Activated naive CD4-positive, alpha-beta T cell treated with anti-CD3 and anti-CD28 coated beads, Interleukin-2, amount 50 U/mL, for 72 hours (primary cell): Measurements from ENCODE around the gene KCNK5. TPM values are rescaled to one million over a fixed set of nuclear protein-coding genes. Genes with fewer than 3 reads are reported as not detected.
A peak's percentile ranks its signal among the peaks of the same experiment; 100 is the strongest.

Source experiments
- ATAC-seq, 2 donors: fragments of 150-1000 bp; cut with Tn5 transposase; 2 replicates each; pipeline ENCODE4 v1.10.0; 2021; ENCODE audit warnings: mild to moderate bottlenecking in 2 of 2, moderate library complexity in 2 of 2
- DNase-seq, 2 donors: peaks; one replicate each; pipeline ENCODE4 v3.0.0; 2021 to 2022; ENCODE audit warnings: low spot score in 2 of 2
- H3K27ac Mint-ChIP-seq, 2 donors: one replicate each; pipeline ENCODE4 v1.8.0; 2022; ENCODE audit warnings: mild to moderate bottlenecking in 2 of 2, mixed read lengths in 2 of 2
- H3K36me3 Mint-ChIP-seq, 2 donors: one replicate each; pipeline ENCODE4 v1.8.0; 2022; ENCODE audit warnings: mixed read lengths in 2 of 2
- H3K9me3 Mint-ChIP-seq, 2 donors: one replicate each; pipeline ENCODE4 v1.8.0; 2022; ENCODE audit warnings: mixed read lengths in 2 of 2
- total RNA-seq, 2 donors: library from RNA; stranded (reverse); gene quantifications; one replicate each; pipeline ENCODE4 v1.2.3, GENCODE V29; 2022

The KCNK5 gene
- total RNA-seq, 2 donors from 2014 or later = 8.8 to 15.8 TPM

DNA sequence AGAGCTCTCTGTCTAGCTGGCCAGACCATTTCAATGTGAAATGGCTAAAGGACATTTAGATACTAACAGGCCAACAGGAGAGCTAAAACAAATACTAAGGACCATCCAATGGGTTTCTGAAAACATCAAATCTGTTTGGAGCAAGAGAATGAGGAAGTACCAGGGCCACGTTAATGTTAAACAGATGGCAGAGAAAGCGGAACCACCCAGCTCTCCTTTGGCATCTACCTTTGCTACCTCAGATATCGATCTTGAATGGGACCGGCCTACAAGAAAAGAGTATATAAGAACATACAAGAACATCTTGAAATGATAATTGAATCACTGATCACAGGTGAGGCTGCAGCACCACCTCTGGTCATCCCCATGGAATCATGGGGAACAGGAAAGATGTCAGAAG lies 31.8 kb downstream of the KCNK5 start:
- H3K27ac Mint-ChIP-seq = no peak overlapping the region
- no peaks in the 10 kb centered on the region for H3K9me3 Mint-ChIP-seq
- ATAC-seq = no peak
- peaks cover 21% of the 10 kb centered on the region in 2 donors for H3K36me3 Mint-ChIP-seq
- no peak for DNase-seq

GRCh38 chr6:39196673-39197091 lies 32.6 kb downstream of the KCNK5 start:
- Mint-ChIP-seq H3K9me3 (no peaks in the 10 kb centered on the region), H3K36me3 (peaks cover 21% of the 10 kb centered on the region in 2 donors), H3K27ac (peak overlapping the region; percentile 9 to 25)
- DNase-seq (no peak), ATAC-seq (peak in 1 of 2 donors; percentile 82)

GRCh38 chr6:39195792-39196385 lies 33.4 kb downstream of the KCNK5 start:
- ATAC-seq (no peak), DNase-seq (no peak)
- peaks cover 21% of the 10 kb centered on the region in 2 donors for H3K36me3 Mint-ChIP-seq
- H3K9me3 Mint-ChIP-seq = no peaks in the 10 kb centered on the region
- no peak overlapping the region for H3K27ac Mint-ChIP-seq

DNA sequence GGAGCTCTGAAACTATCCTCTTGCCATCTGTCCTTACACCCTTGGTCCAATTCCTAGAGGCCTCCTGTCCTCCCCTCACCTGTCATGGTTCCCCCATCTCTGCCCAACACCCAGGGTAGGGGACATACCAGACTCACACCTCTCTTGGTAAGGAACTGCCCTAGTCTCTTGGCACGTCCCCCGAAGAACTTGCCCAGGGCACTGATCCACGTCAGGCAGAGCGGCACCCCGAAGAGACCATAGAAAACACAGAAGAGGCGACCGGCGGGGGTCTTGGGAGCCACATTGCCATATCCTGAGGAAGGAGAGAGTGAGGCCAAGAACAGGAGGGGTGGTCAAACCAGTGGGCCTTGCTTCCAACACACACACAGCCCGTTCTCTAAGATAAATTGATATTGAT lies 34.8 kb downstream of the KCNK5 start:
- Mint-ChIP-seq H3K36me3 (peaks cover 21% of the 10 kb centered on the region in 2 donors), H3K27ac (no peak overlapping the region), H3K9me3 (no peaks in the 10 kb centered on the region)
- DNase-seq (no peak), ATAC-seq (no peak)

DNA sequence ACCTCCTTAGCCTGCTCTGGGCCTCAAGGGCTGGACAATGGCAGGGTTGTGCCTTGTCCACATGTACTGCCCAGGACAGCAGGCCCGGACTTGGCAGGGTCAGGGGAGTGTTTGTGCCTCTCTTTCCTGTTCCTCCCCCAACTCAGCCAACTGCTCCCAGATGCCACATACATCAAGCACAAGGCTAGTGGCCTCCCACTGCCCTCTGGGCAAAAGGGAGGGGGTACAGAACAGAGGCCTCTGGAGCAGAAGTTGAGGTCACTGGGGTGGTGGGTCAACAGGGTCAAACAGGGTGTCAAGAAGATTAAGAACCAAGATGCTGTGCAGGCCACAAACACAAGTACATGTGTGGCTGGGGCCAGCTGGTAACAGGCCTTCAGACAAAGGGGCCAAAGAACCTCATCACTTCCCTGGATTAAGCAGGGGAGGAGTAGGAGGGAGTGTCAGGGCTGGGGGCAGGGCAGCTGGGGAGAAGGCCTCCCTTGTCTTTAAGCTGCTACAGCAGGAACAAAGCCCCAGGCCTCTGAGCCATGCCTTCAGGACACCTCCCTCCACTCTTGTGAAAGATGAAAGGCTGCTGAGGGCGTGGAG lies 36.0 kb downstream of the KCNK5 start:
- peaks cover 21% of the 10 kb centered on the region in 2 donors for H3K36me3 Mint-ChIP-seq
- H3K9me3 Mint-ChIP-seq = no peaks in the 10 kb centered on the region
- DNase-seq (no peak), ATAC-seq (no peak)
- H3K27ac Mint-ChIP-seq = peak overlapping the region; percentile 71 to 77

DNA sequence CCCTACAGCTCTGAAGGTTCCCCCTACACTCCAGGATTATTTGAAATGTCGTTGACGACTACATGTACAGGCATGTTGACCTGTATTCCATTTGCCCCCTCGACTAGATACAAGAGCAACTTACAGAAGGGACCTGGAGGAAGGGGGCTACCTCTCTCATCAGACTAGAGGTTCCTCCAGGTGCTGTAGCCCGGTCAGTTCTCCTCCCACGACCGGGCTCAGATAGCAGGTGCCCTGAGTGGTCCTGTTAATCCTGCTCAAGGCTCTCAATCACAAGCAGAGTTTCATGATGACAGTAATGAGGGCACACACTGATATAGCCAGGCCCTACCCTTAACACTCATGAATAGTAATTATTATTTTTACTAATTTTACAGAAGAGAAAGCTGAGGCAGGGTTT lies 36.5 kb downstream of the KCNK5 start:
- ATAC-seq (no peak), DNase-seq (no peak)
- Mint-ChIP-seq H3K27ac (peak overlapping the region in 1 of 2 donors; percentile 88), H3K9me3 (no peaks in the 10 kb centered on the region), H3K36me3 (peaks cover 21% of the 10 kb centered on the region in 2 donors)

DNA sequence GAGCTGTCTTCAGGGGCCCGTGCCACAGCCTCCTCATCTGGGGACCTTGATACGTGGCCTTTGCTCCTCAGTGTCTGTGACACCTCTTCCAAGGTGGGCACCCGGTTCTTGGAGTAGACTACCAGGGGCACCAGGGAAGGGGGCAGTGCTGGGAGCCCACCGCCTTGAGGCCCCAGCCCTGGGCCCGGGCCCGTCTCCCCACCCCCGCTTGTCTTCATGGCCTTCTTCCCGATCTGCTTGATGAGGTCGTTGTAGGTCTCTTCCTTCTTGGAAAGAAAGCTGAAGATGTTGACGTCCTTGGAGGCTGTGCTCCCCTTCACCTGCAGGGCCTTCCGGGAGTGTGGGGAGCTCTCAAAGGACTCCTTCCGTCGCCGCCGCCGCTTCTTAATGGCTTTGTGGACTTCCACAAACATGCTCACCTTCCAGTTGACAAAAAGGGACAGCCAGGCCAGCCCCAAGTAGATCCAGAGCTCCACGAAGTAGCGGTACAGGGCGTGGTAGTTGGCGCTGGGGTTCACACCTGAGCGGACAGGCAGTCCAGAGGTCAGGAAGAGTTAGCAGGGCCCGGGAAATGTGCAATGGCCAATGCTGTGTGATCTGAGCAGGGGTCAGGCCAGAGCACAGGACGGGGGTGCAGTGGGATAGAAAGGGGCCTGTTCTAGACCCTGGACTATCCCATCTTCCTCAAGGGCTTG lies 37.9 kb downstream of the KCNK5 start:
- no peak for ATAC-seq

GRCh38 chr6:39190545-39191235 lies 38.6 kb downstream of the KCNK5 start:
- DNase-seq = no peak
- H3K27ac Mint-ChIP-seq = no peak overlapping the region
- H3K9me3 Mint-ChIP-seq = no peaks in the 10 kb centered on the region
- ATAC-seq = no peak
- H3K36me3 Mint-ChIP-seq = peaks cover 17 to 21% of the 10 kb centered on the region in 2 donors

More for the DNA sequence above, 37.9 kb downstream of the KCNK5 start:
- Mint-ChIP-seq H3K9me3 (no peaks in the 10 kb centered on the region), H3K36me3 (peaks cover 17 to 21% of the 10 kb centered on the region in 2 donors), H3K27ac (no peak overlapping the region)
- DNase-seq = no peak

DNA sequence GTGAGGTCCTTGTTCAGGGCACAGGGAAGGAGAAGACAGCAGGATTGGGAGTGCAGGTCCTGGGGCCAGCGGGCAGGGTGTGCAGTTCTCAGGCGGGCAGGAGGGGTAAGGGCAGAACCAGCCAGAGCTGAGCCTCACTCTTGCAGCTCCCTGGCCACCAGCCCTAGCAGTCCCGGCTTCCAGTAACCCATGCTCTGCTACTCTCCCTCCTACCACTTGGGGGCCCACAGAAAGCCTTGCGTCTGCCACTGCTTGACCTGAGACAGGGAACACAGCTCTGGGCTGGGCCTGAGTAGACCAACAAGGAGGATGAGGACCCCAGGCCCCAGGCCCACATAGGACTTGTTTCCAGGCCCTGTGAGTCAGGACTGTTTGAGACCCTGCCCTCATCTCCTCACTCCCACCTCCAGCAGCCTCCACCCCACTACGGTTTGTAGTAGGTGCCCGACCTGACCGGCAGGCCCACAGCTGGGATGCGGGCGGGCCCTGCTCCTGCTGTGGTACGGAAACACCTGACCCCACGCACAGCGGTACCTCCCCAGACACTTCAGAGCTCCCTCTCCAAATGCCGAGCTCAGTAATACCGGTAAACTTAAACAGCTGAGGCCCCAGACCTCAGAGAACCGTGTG lies 39.2 kb downstream of the KCNK5 start:
- no peak for DNase-seq
- Mint-ChIP-seq H3K27ac (no peak overlapping the region), H3K9me3 (no peaks in the 10 kb centered on the region), H3K36me3 (peaks cover 14 to 18% of the 10 kb centered on the region in 2 donors)
- peak in 1 of 2 donors; percentile 53 for ATAC-seq

DNA sequence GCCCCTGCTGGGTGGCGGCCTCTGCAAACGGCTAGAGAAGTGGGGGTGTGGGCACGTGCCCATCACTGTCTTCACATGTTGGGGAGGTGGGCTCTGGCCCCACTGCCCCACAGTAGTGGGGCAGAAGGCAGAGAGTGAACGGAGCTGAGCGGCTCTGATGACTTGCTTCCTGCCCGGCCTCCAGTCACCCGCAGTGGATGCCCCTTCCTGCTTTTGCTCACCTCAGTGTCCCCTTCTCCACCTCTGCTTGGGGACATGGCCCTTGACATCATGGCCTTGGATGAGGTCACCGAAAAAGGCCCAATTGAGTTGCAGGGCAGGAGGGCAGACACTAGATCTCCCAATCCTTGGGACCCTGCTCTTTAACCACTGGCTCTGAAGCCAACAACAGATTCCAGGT lies 40.1 kb downstream of the KCNK5 start:
- H3K9me3 Mint-ChIP-seq = no peaks in the 10 kb centered on the region
- H3K36me3 Mint-ChIP-seq = peaks cover 9 to 10% of the 10 kb centered on the region in 2 donors
- H3K27ac Mint-ChIP-seq = peak overlapping the region; percentile 63 to 86
- ATAC-seq (no peak), DNase-seq (no peak)

- Mint-ChIP-seq H3K36me3 (peaks cover 6% of the 10 kb centered on the region in 2 donors), H3K9me3 (no peaks in the 10 kb centered on the region), H3K27ac (peak overlapping the region; percentile 63 to 86)
- ATAC-seq = peak in 1 of 2 donors; percentile 47
- no peak for DNase-seq
Measured at GRCh38 chr6:39188571-39188970, 40.7 kb downstream of the KCNK5 start.

DNA sequence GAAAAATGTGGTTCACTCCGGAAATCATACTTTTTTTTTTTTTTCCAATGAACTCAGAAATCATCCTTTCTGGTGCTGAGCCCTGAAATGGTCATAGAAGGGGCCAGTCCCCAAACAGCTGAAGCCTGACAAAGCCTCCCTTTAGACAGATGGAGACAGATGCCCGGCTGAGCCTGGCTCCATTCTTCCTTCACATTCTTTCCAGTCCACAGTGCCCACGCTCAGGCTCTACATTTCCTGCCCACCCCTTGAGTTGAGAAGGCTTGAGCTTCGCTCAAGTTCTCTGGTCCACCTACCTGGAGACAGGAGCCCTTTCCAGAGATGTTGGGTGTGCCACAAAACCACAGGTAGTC lies 41.2 kb downstream of the KCNK5 start:
- Mint-ChIP-seq H3K27ac (peak overlapping the region; percentile 26 to 63), H3K9me3 (no peaks in the 10 kb centered on the region), H3K36me3 (peaks cover under 1 to 1% of the 10 kb centered on the region in 2 donors)
- no peak for DNase-seq
- no peak for ATAC-seq

GRCh38 chr6:39184906-39185580 lies 44.2 kb downstream of the KCNK5 start:
- ATAC-seq (peak in 1 of 2 donors; percentile 60), DNase-seq (no peak)
- Mint-ChIP-seq H3K9me3 (no peaks in the 10 kb centered on the region), H3K27ac (peak overlapping the region in 1 of 2 donors; percentile 29), H3K36me3 (no peaks in the 10 kb centered on the region)

DNA sequence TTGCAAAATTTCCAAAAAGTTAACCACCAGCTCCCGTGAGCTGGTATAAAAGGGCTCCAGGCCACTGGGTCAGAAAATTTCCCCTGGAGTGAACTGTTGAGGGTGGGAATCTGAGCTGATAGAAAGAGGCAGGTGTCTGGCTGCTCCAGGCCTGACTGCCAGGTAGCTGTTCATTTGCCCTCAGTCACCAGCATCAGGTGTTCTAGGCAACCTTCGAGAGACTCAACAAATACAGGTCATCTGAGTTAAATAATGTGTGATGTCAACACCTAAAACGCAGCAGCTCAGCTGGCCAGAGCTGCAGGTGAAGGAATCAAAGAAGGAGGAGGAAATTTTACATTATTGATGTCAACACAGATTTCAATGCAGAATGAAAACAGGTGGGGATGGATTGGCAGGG lies 46.7 kb downstream of the KCNK5 start:
- Mint-ChIP-seq H3K36me3 (peaks cover 9 to 10% of the 10 kb centered on the region in 2 donors), H3K9me3 (peaks cover 2 to 8% of the 10 kb centered on the region in 2 donors), H3K27ac (no peak overlapping the region)
- ATAC-seq = no peak
- DNase-seq = no peak

DNA sequence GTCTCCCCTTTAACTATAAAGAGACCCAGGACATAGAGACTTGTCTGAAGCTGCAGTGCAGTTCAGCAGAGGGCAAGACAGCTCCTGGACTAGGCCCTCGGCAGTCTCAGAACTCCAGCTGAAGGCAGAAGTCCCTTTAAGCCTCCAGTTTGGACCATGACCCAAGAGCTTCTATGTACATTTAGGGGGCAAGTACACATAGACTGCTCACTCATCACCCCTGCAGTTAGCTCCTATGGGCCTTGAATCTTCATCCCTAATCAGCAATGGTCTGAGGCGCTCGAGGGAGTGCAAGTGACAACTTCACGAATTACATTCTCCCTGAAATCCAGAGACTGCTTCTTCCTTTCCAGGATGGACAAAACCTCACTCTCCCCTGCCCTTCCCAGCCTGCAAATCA lies 47.4 kb downstream of the KCNK5 start:
- DNase-seq (no peak), ATAC-seq (no peak)
- H3K9me3 Mint-ChIP-seq = peaks cover 10 to 16% of the 10 kb centered on the region in 2 donors
- no peak overlapping the region for H3K27ac Mint-ChIP-seq
- peaks cover 17 to 18% of the 10 kb centered on the region in 2 donors for H3K36me3 Mint-ChIP-seq

DNA sequence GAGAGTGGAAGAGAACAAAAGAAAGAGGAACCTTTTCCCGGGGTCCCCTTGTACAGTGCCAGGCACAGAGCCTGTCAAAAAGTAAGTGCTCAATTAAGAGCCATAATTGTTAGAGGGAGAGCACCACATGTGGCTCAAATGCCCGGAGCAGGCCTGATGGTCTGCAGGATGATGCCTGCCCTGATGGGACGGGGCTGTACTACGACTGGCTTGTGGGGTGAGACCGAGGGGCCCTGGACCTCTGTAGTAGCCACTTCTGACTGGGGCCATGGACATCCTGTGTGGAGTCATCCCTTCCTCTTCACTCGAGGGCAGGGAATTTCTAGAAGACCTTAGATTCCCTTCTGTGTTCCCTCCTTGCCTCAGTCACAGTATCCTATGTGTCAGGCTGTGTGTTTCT lies 47.9 kb downstream of the KCNK5 start:
- H3K27ac Mint-ChIP-seq = no peak overlapping the region
- peaks cover 19 to 20% of the 10 kb centered on the region in 2 donors for H3K36me3 Mint-ChIP-seq
- peaks cover 11 to 19% of the 10 kb centered on the region in 2 donors for H3K9me3 Mint-ChIP-seq
- DNase-seq (no peak), ATAC-seq (no peak)
